OCI-LY3 (cell line): ENCODE measurements around the gene GALNS.

Experiments used
- H2AFZ ChIP-seq: fragments of 200-600, 300-600 bp; shearing (Covaris generic); 2 replicates; pipeline ENCODE4 v1.6.0; 2014; ENCODE audit warnings: antibody characterized with exemption, low read depth, low read length
- H3K27ac ChIP-seq: fragments of 200-600, 300-600 bp; sonication (generic); 2 replicates; pipeline ENCODE4 v1.5.1; 2014; ENCODE audit warnings: mild to moderate bottlenecking, low read length, moderate library complexity, mixed read lengths
- H3K27me3 ChIP-seq: fragments of 200-600, 300-600 bp; sonication (generic); 2 replicates; pipeline ENCODE4 v1.6.1; 2014; ENCODE audit warnings: low read depth, low read length, mixed read lengths
- H3K36me3 ChIP-seq: fragments of 200-600, 300-600 bp; sonication (generic); replicated peaks from 2 replicates; pipeline ENCODE3; 2014; ENCODE audit warnings: low read depth, low read length, mixed read lengths
- H3K4me1 ChIP-seq: fragments of 300-600, 200-600 bp; sonication (generic); 2 replicates; pipeline ENCODE4 v1.6.1; 2014; ENCODE audit warnings: low read length, mixed read lengths
- H3K4me2 ChIP-seq: fragments of 200-600, 300-600 bp; sonication (generic); 2 replicates; pipeline ENCODE4 v1.6.1; 2014; ENCODE audit warnings: low read length, mixed read lengths
- H3K4me3 ChIP-seq: fragments of 300-600, 200-600 bp; sonication (generic); 2 replicates; pipeline ENCODE4 v1.5.1; 2014; ENCODE audit warnings: antibody characterized with exemption, mild to moderate bottlenecking, low read length, moderate library complexity
- H3K79me2 ChIP-seq: fragments of 300-600, 200-600 bp; shearing (Covaris generic); 2 replicates; pipeline ENCODE4 v1.6.1; 2014; ENCODE audit warnings: mild to moderate bottlenecking, low read length, mixed read lengths
- H3K9ac ChIP-seq: fragments of 300-600, 200-600 bp; shearing (Covaris generic); 2 replicates; pipeline ENCODE4 v1.6.0; 2014; ENCODE audit warnings: mild to moderate bottlenecking, low read length, moderate library complexity
- H3K9me3 ChIP-seq: fragments of 200-600, 300-600 bp; shearing (Covaris generic); 2 replicates; pipeline ENCODE4 v1.6.1; 2014; ENCODE audit warnings: low read length, mixed read lengths; ENCODE audit not compliant: insufficient read depth
- H4K20me1 ChIP-seq: fragments of 200-600, 300-600 bp; sonication (generic); 2 replicates; pipeline ENCODE4 v1.6.1; 2016; ENCODE audit warnings: low read length, mixed read lengths; ENCODE audit not compliant: insufficient read depth
- EZH2phosphoT487 ChIP-seq: fragments of 200-600 bp; shearing (Covaris generic); IDR thresholded peaks from 2 replicates; pipeline ENCODE4 v1.6.1; 2018; ENCODE audit warnings: antibody characterized with exemption, mixed run types, low read depth
- TF ChIP-seq, protein P1 (sequence below): fragments of 200-600, 300-600 bp; sonication (generic); IDR thresholded peaks from 2 replicates; pipeline ENCODE4 v1.5.1; 2014; ENCODE audit warnings: antibody characterized with exemption, low read length, low read depth

Gene GALNS

DNA sequence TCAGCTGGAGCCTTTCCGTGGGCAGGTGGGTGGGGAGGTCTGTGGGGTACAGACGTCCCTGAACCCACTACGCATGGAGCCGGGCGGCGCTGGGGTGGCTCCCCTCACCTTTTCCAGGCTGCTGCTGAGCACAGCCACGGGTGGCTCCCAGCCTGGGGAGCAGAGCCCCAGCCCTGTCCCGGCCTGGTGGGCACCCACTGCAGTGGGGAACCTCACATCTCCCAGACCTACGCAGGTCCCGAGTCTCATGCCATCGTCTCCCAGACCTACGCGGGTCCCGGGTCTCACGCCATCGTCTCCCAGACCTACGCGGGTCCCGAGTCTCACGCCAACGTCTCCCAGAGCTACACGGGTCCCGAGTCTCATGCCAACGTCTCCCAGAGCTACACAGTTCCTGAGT lies 28.0 kb downstream of the GALNS start:
- Histone ChIP-seq H3K9ac (no peak overlapping the region), H3K4me3 (no peak overlapping the region), H3K36me3 (no peaks in the 10 kb centered on the region), H3K4me2 (no peak overlapping the region), H3K4me1 (peaks cover 5% of the 10 kb centered on the region; the same call in 1 of the 2 replicates), H4K20me1 (no peaks in the 10 kb centered on the region; the same call in 1 of the 2 replicates), H3K9me3 (no peaks in the 10 kb centered on the region), H3K27ac (no peak overlapping the region), H3K79me2 (no peaks in the 10 kb centered on the region), H3K27me3 (no peaks in the 10 kb centered on the region), H2AFZ (no peak overlapping the region)
- TF ChIP-seq, protein P1, sequence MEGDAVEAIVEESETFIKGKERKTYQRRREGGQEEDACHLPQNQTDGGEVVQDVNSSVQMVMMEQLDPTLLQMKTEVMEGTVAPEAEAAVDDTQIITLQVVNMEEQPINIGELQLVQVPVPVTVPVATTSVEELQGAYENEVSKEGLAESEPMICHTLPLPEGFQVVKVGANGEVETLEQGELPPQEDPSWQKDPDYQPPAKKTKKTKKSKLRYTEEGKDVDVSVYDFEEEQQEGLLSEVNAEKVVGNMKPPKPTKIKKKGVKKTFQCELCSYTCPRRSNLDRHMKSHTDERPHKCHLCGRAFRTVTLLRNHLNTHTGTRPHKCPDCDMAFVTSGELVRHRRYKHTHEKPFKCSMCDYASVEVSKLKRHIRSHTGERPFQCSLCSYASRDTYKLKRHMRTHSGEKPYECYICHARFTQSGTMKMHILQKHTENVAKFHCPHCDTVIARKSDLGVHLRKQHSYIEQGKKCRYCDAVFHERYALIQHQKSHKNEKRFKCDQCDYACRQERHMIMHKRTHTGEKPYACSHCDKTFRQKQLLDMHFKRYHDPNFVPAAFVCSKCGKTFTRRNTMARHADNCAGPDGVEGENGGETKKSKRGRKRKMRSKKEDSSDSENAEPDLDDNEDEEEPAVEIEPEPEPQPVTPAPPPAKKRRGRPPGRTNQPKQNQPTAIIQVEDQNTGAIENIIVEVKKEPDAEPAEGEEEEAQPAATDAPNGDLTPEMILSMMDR = no peak
- TF ChIP-seq EZH2phosphoT487 = no peak

GRCh38 chr16:88827727-88828126 lies 29.0 kb downstream of the GALNS start:
- TF ChIP-seq, protein P1 = no peak
- TF ChIP-seq EZH2phosphoT487 = no peak
- no peaks in the 10 kb centered on the region; the same call in 1 of the 2 replicates for H4K20me1 ChIP-seq
- H3K36me3 ChIP-seq = no peaks in the 10 kb centered on the region
- peaks cover 5% of the 10 kb centered on the region; the same call in 1 of the 2 replicates for H3K4me1 ChIP-seq
- no peak overlapping the region for H3K4me2 ChIP-seq
- no peak overlapping the region for H2AFZ ChIP-seq
- no peak overlapping the region for H3K9ac ChIP-seq
- H3K4me3 ChIP-seq = no peak overlapping the region
- no peak overlapping the region for H3K27ac ChIP-seq
- no peaks in the 10 kb centered on the region for H3K79me2 ChIP-seq
- H3K27me3 ChIP-seq = no peaks in the 10 kb centered on the region
- no peaks in the 10 kb centered on the region for H3K9me3 ChIP-seq

- Histone ChIP-seq H3K9me3 (no peaks in the 10 kb centered on the region), H4K20me1 (no peaks in the 10 kb centered on the region; the same call in 1 of the 2 replicates), H3K27ac (no peak overlapping the region), H3K4me1 (no peaks in the 10 kb centered on the region), H3K4me3 (no peak overlapping the region), H3K79me2 (no peaks in the 10 kb centered on the region), H3K9ac (no peak overlapping the region), H3K36me3 (no peaks in the 10 kb centered on the region), H3K4me2 (no peak overlapping the region), H2AFZ (no peak overlapping the region), H3K27me3 (no peaks in the 10 kb centered on the region)
- TF ChIP-seq EZH2phosphoT487 = no peak
- TF ChIP-seq, protein P1 = no peak
These were observed 30.5 kb downstream of the GALNS start for GRCh38 chr16:88826070-88826840.

DNA sequence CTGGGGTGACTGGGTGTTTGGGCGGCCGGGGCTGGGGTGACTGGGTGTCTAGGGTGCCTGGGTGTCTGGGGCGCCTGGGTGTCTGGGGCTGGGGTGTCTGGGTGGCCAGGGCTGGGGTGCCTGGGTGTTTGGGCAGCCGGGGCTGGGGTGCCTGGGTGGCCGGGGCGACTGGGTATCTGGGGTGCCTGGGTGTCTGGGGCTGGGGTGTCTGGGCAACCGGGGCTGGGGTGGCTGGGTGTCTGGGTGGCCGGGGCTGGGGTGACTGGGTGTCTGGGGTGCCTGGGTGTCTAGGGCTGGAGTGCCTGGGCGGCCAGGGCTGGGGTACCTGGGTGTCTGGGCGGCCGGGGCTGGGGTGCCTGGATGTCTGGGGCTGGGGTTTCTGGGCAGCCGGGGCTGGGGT lies 31.6 kb downstream of the GALNS start:
- H3K27ac ChIP-seq = no peak overlapping the region
- H3K36me3 ChIP-seq = no peaks in the 10 kb centered on the region
- no peaks in the 10 kb centered on the region for H3K4me1 ChIP-seq
- H2AFZ ChIP-seq = no peak overlapping the region
- no peaks in the 10 kb centered on the region for H3K79me2 ChIP-seq
- H4K20me1 ChIP-seq = no peaks in the 10 kb centered on the region
- no peak for TF ChIP-seq EZH2phosphoT487
- TF ChIP-seq, protein P1 = no peak
- no peaks in the 10 kb centered on the region for H3K27me3 ChIP-seq
- H3K9me3 ChIP-seq = no peaks in the 10 kb centered on the region
- no peak overlapping the region for H3K4me2 ChIP-seq
- H3K4me3 ChIP-seq = no peak overlapping the region
- H3K9ac ChIP-seq = no peak overlapping the region
